ENCODE data around the gene NF1.

Gene NF1

GRCh38 chr17:31241116-31241515, 146.3 kb downstream of the NF1 start:
- no peak overlapping the region for H3K27ac ChIP-seq (ENCODE audit: low read length)
- no peaks in the 10 kb centered on the region for H3K27me3 ChIP-seq (ENCODE audit: low read depth, low read length)
- peaks cover 21 to 54% of the 10 kb centered on the region in 2 donors for H3K36me3 ChIP-seq (ENCODE audit: control insufficient read depth in 1 of 2, insufficient read depth in 2 of 2, low read length in 2 of 2)
- H3K4me1 ChIP-seq (ENCODE audit: control insufficient read depth in 1 of 2, insufficient read depth in 2 of 2, low read length in 2 of 2), result no peaks in the 10 kb centered on the region
- H3K4me3 ChIP-seq (ENCODE audit: low read depth in 1 of 2, low read length in 2 of 2), result no peak overlapping the region
- H3K9me3 ChIP-seq (ENCODE audit: control insufficient read depth in 1 of 2, low read length in 2 of 2), result no peaks in the 10 kb centered on the region

- Histone ChIP-seq H3K4me3 (ENCODE audit: low read depth in 1 of 2, low read length in 2 of 2) (no peak overlapping the region), H3K27me3 (ENCODE audit: low read depth, low read length) (no peaks in the 10 kb centered on the region), H3K4me1 (ENCODE audit: control insufficient read depth in 1 of 2, insufficient read depth in 2 of 2, low read length in 2 of 2) (peaks cover 0 to 4% of the 10 kb centered on the region in 2 donors), H3K9me3 (ENCODE audit: control insufficient read depth in 1 of 2, low read length in 2 of 2) (no peaks in the 10 kb centered on the region), H3K36me3 (ENCODE audit: control insufficient read depth in 1 of 2, insufficient read depth in 2 of 2, low read length in 2 of 2) (peaks cover 9 to 32% of the 10 kb centered on the region in 2 donors), H3K27ac (ENCODE audit: low read length) (no peak overlapping the region)
These were observed 154.4 kb downstream of the NF1 start for GRCh38 chr17:31248986-31249834.

GRCh38 chr17:31249835-31250141, 155.0 kb downstream of the NF1 start:
- Histone ChIP-seq H3K27me3 (ENCODE audit: low read depth, low read length) (no peaks in the 10 kb centered on the region), H3K36me3 (ENCODE audit: control insufficient read depth in 1 of 2, insufficient read depth in 2 of 2, low read length in 2 of 2) (peaks cover 9 to 26% of the 10 kb centered on the region in 2 donors), H3K4me3 (ENCODE audit: low read depth in 1 of 2, low read length in 2 of 2) (no peak overlapping the region), H3K9me3 (ENCODE audit: control insufficient read depth in 1 of 2, low read length in 2 of 2) (no peaks in the 10 kb centered on the region), H3K4me1 (ENCODE audit: control insufficient read depth in 1 of 2, insufficient read depth in 2 of 2, low read length in 2 of 2) (peaks cover 0 to 4% of the 10 kb centered on the region in 2 donors), H3K27ac (ENCODE audit: low read length) (no peak overlapping the region)

GRCh38 chr17:31250229-31250628, 155.5 kb downstream of the NF1 start:
- H3K27ac ChIP-seq (ENCODE audit: low read length), result no peak overlapping the region
- H3K36me3 ChIP-seq (ENCODE audit: control insufficient read depth in 1 of 2, insufficient read depth in 2 of 2, low read length in 2 of 2), result peaks cover 13 to 22% of the 10 kb centered on the region in 2 donors
- H3K4me3 ChIP-seq (ENCODE audit: low read depth in 1 of 2, low read length in 2 of 2), result no peak overlapping the region
- no peaks in the 10 kb centered on the region for H3K9me3 ChIP-seq (ENCODE audit: control insufficient read depth in 1 of 2, low read length in 2 of 2)
- no peaks in the 10 kb centered on the region for H3K27me3 ChIP-seq (ENCODE audit: low read depth, low read length)
- peaks cover 0 to 4% of the 10 kb centered on the region in 2 donors for H3K4me1 ChIP-seq (ENCODE audit: control insufficient read depth in 1 of 2, insufficient read depth in 2 of 2, low read length in 2 of 2)

- no peak overlapping the region for H3K27ac ChIP-seq (ENCODE audit: low read length)
- peaks cover 14 to 18% of the 10 kb centered on the region in 2 donors for H3K36me3 ChIP-seq (ENCODE audit: control insufficient read depth in 1 of 2, insufficient read depth in 2 of 2, low read length in 2 of 2)
- H3K27me3 ChIP-seq (ENCODE audit: low read depth, low read length), result no peaks in the 10 kb centered on the region
- H3K4me3 ChIP-seq (ENCODE audit: low read depth in 1 of 2, low read length in 2 of 2), result no peak overlapping the region
- no peaks in the 10 kb centered on the region for H3K9me3 ChIP-seq (ENCODE audit: control insufficient read depth in 1 of 2, low read length in 2 of 2)
- H3K4me1 ChIP-seq (ENCODE audit: control insufficient read depth in 1 of 2, insufficient read depth in 2 of 2, low read length in 2 of 2), result peaks cover 0 to 4% of the 10 kb centered on the region in 2 donors
These were observed 156.6 kb downstream of the NF1 start for GRCh38 chr17:31251105-31251969.

GRCh38 chr17:31251970-31252328, 157.2 kb downstream of the NF1 start:
- Histone ChIP-seq H3K27ac (ENCODE audit: low read length) (no peak overlapping the region), H3K4me1 (ENCODE audit: control insufficient read depth in 1 of 2, insufficient read depth in 2 of 2, low read length in 2 of 2) (peaks cover 0 to 4% of the 10 kb centered on the region in 2 donors)

DNA sequence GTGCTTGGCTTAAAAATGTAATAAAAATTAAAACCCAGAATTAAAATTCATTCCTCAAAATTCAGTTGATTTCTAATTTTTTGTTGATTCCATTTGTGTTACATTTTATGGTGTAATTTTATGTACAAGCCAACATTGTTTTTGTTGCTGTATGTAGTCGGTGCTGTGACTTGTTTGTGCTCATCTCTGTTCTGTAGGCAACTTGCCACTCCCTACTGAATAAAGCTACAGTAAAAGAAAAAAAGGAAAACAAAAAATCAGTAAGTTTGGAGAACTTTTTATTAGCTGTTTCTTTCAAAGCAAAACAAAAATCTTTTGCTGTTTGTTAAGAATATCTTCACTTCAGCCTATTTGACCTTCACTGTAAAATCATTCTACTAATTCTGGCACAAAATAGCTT, 158.0 kb downstream of the NF1 start:
- Histone ChIP-seq H3K27ac (ENCODE audit: low read length) (no peak overlapping the region), H3K9me3 (ENCODE audit: control insufficient read depth in 1 of 2, low read length in 2 of 2) (no peaks in the 10 kb centered on the region), H3K4me3 (ENCODE audit: low read depth in 1 of 2, low read length in 2 of 2) (no peak overlapping the region), H3K36me3 (ENCODE audit: control insufficient read depth in 1 of 2, insufficient read depth in 2 of 2, low read length in 2 of 2) (peaks cover 14 to 18% of the 10 kb centered on the region in 2 donors), H3K27me3 (ENCODE audit: low read depth, low read length) (no peaks in the 10 kb centered on the region), H3K4me1 (ENCODE audit: control insufficient read depth in 1 of 2, insufficient read depth in 2 of 2, low read length in 2 of 2) (peaks cover 0 to 4% of the 10 kb centered on the region in 2 donors)

More at GRCh38 chr17:31251970-31252328, 157.2 kb downstream of the NF1 start:
- no peaks in the 10 kb centered on the region for H3K9me3 ChIP-seq (ENCODE audit: control insufficient read depth in 1 of 2, low read length in 2 of 2)
- H3K27me3 ChIP-seq (ENCODE audit: low read depth, low read length), result no peaks in the 10 kb centered on the region
- no peak overlapping the region for H3K4me3 ChIP-seq (ENCODE audit: low read depth in 1 of 2, low read length in 2 of 2)
- peaks cover 14 to 18% of the 10 kb centered on the region in 2 donors for H3K36me3 ChIP-seq (ENCODE audit: control insufficient read depth in 1 of 2, insufficient read depth in 2 of 2, low read length in 2 of 2)

GRCh38 chr17:31254654-31255053, 159.9 kb downstream of the NF1 start:
- peaks cover 9 to 11% of the 10 kb centered on the region in 2 donors for H3K36me3 ChIP-seq (ENCODE audit: control insufficient read depth in 1 of 2, insufficient read depth in 2 of 2, low read length in 2 of 2)
- H3K27me3 ChIP-seq (ENCODE audit: low read depth, low read length), result no peaks in the 10 kb centered on the region
- H3K4me1 ChIP-seq (ENCODE audit: control insufficient read depth in 1 of 2, insufficient read depth in 2 of 2, low read length in 2 of 2), result peaks cover 0 to 4% of the 10 kb centered on the region in 2 donors
- H3K27ac ChIP-seq (ENCODE audit: low read length), result no peak overlapping the region
- H3K4me3 ChIP-seq (ENCODE audit: low read depth in 1 of 2, low read length in 2 of 2), result no peak overlapping the region
- H3K9me3 ChIP-seq (ENCODE audit: control insufficient read depth in 1 of 2, low read length in 2 of 2), result no peaks in the 10 kb centered on the region

GRCh38 chr17:31256936-31257335, 162.2 kb downstream of the NF1 start:
- Histone ChIP-seq H3K4me3 (ENCODE audit: low read depth in 1 of 2, low read length in 2 of 2) (no peak overlapping the region), H3K4me1 (ENCODE audit: control insufficient read depth in 1 of 2, insufficient read depth in 2 of 2, low read length in 2 of 2) (no peaks in the 10 kb centered on the region), H3K36me3 (ENCODE audit: control insufficient read depth in 1 of 2, insufficient read depth in 2 of 2, low read length in 2 of 2) (peaks cover 14 to 15% of the 10 kb centered on the region in 2 donors), H3K9me3 (ENCODE audit: control insufficient read depth in 1 of 2, low read length in 2 of 2) (no peaks in the 10 kb centered on the region), H3K27ac (ENCODE audit: low read length) (no peak overlapping the region), H3K27me3 (ENCODE audit: low read depth, low read length) (no peaks in the 10 kb centered on the region)

DNA sequence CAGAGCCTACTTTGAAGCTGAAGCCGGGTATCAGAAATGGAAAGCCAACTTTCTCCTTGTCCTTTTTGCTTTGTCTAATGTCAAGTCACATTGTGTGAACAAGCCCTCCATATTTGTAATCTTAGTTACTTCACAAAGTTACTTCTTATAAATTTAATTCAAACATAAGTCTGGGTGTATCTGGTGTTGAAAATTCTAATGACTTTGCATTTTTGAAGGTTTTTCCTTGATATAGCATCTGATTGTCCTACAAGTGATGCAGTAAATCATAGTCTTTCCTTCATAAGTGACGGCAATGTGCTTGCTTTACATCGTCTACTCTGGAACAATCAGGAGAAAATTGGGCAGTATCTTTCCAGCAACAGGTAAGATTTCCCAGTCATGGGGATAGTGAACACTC, 165.4 kb downstream of the NF1 start:
- Histone ChIP-seq H3K27me3 (ENCODE audit: low read depth, low read length) (no peaks in the 10 kb centered on the region), H3K4me1 (ENCODE audit: control insufficient read depth in 1 of 2, insufficient read depth in 2 of 2, low read length in 2 of 2) (no peaks in the 10 kb centered on the region), H3K9me3 (ENCODE audit: control insufficient read depth in 1 of 2, low read length in 2 of 2) (no peaks in the 10 kb centered on the region), H3K4me3 (ENCODE audit: low read depth in 1 of 2, low read length in 2 of 2) (no peak overlapping the region), H3K27ac (ENCODE audit: low read length) (no peak overlapping the region), H3K36me3 (ENCODE audit: control insufficient read depth in 1 of 2, insufficient read depth in 2 of 2, low read length in 2 of 2) (peaks cover 15 to 16% of the 10 kb centered on the region in 2 donors)

GRCh38 chr17:31261601-31262000, 166.8 kb downstream of the NF1 start:
- H3K9me3 ChIP-seq (ENCODE audit: control insufficient read depth in 1 of 2, low read length in 2 of 2), result no peaks in the 10 kb centered on the region
- H3K27me3 ChIP-seq (ENCODE audit: low read depth, low read length), result no peaks in the 10 kb centered on the region
- peaks cover 17 to 28% of the 10 kb centered on the region in 2 donors for H3K36me3 ChIP-seq (ENCODE audit: control insufficient read depth in 1 of 2, insufficient read depth in 2 of 2, low read length in 2 of 2)
- H3K4me3 ChIP-seq (ENCODE audit: low read depth in 1 of 2, low read length in 2 of 2), result no peak overlapping the region
- no peaks in the 10 kb centered on the region for H3K4me1 ChIP-seq (ENCODE audit: control insufficient read depth in 1 of 2, insufficient read depth in 2 of 2, low read length in 2 of 2)
- no peak overlapping the region for H3K27ac ChIP-seq (ENCODE audit: low read length)
